Measurements from ENCODE around the gene SLC32A1.

Gene SLC32A1

DNA sequence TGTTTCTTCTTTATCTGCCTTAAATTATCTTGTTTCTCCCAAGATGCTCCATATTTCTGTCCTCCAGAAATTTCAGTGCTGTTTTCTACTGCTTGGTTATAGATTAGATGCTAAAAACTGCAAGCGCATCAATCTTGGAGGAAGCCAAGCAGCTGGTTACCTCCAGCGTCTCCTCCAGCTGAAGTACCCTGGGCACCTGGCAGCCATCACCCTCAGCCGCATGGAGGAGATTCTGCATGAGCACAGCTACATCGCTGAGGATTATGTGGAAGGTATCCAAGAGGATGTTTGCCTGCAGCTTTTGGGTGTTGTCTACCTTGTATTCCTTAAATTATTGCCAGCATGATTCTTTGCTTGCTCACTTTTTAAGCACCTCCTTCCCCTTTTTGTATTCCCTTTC, 27.7 kb downstream of the SLC32A1 start:
- no peak overlapping the region for H3K4me3 ChIP-seq (ENCODE audit: low read depth, low read length)
- TF ChIP-seq, protein P1, sequence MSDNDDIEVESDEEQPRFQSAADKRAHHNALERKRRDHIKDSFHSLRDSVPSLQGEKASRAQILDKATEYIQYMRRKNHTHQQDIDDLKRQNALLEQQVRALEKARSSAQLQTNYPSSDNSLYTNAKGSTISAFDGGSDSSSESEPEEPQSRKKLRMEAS (IDR thresholded peaks at IDR 0.05; ENCODE audit: low read depth, low read length): no peak
- no peak for TF ChIP-seq POLR2A (IDR thresholded peaks at IDR 0.05; ENCODE audit: extremely low read depth, insufficient read length)
- TF ChIP-seq MYC (IDR thresholded peaks at IDR 0.05; ENCODE audit: low read depth, low read length): no peak
- DNase-seq (ENCODE audit: low read depth): no peak

DNA sequence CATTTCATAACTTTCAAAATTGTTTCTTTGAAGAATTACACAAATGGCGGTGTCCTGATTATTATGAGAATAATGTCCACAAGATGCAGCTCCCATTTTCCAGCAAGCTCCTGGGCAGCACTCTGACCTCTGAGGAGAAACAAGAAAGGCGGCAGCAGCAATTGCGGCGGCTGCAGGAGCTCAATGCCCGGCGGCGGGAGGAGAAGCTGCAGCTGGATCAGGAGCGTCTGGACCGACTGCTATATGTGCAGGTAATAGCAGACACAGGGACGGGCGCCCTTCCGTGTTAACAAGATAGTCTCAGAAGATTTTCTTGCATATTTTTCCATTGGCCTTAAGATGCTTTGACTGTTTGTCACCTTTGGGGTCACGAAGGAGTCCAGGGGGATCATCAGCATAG, 30.6 kb downstream of the SLC32A1 start:
- TF ChIP-seq MYC (IDR thresholded peaks at IDR 0.05; ENCODE audit: low read depth, low read length) (no peak), POLR2A (IDR thresholded peaks at IDR 0.05; ENCODE audit: extremely low read depth, insufficient read length) (no peak)
- TF ChIP-seq, protein P1 (IDR thresholded peaks at IDR 0.05; ENCODE audit: low read depth, low read length): no peak
- DNase-seq (ENCODE audit: low read depth): no peak

DNA sequence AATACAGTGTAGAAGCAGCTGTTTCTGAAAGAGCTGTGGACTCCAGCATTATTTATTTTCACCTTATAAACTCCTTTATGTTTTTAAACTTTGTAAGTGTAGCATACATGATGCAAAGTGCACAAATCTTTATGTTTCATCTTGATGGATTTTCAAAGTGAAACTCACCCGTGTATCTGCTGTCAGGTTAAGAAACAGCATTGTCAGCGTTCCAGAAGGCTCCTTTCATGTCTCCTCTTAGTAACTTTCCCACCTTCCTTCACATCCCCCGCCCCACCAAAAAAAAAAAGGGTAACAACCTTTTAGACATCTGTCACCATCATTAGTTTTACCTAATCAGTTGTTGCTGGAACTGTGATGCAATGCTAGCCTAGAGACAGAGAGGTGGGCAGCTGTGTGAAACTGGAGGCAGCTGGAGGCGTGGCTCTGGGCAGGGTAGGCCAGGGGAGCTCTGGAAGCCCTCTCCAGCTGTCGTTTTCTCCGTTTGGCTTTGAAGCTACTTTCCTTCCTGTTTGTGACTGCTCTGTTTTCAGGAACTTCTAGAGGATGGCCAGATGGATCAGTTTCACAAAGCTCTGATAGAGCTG, 31.1 kb downstream of the SLC32A1 start:
- TF ChIP-seq, protein P2, sequence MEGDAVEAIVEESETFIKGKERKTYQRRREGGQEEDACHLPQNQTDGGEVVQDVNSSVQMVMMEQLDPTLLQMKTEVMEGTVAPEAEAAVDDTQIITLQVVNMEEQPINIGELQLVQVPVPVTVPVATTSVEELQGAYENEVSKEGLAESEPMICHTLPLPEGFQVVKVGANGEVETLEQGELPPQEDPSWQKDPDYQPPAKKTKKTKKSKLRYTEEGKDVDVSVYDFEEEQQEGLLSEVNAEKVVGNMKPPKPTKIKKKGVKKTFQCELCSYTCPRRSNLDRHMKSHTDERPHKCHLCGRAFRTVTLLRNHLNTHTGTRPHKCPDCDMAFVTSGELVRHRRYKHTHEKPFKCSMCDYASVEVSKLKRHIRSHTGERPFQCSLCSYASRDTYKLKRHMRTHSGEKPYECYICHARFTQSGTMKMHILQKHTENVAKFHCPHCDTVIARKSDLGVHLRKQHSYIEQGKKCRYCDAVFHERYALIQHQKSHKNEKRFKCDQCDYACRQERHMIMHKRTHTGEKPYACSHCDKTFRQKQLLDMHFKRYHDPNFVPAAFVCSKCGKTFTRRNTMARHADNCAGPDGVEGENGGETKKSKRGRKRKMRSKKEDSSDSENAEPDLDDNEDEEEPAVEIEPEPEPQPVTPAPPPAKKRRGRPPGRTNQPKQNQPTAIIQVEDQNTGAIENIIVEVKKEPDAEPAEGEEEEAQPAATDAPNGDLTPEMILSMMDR (IDR thresholded peaks at IDR 0.05; ENCODE audit: low read depth, low read length): no peak
- H3K4me3 ChIP-seq (ENCODE audit: low read depth, low read length): no peak overlapping the region
- DNase-seq (ENCODE audit: low read depth): no peak

More for the DNA sequence above, 30.6 kb downstream of the SLC32A1 start:
- H3K4me3 ChIP-seq (ENCODE audit: low read depth, low read length): no peak overlapping the region

DNA sequence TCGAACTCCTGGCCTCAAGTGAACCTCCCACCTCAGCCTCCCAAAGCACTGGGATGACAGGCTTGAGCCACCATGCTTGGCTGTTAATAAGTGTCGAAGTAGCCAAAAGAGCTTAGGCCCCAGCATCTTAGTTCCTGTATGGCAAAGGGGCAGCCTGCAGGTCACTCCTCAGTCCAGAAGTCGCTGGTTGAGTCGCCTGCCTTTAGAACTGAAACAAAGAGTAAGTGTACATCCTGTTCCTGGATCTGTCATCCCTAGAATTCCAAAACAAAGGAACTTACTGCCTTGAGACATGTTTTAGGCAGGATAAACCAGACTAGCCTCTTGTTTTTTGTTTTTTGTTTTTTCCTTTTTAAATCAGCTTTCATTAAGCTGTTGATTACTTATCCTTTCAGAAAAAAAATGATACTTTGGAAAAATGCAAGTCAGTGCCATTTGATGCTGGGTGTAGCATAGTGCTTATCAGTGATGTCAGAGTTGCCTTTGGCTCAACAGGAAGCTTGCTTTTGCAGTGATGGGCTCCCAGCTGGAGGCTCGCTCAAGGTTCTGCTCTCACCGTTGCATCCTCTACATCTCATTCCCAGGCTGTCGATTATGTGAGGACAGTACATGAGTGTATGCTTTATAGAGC, 33.0 kb downstream of the SLC32A1 start:
- H3K4me3 ChIP-seq (ENCODE audit: low read depth, low read length): no peak overlapping the region
- TF ChIP-seq, protein P1 (IDR thresholded peaks at IDR 0.05; ENCODE audit: low read depth, low read length): no peak
- TF ChIP-seq POLR2A (IDR thresholded peaks at IDR 0.05; ENCODE audit: extremely low read depth, insufficient read length) (no peak), MYC (IDR thresholded peaks at IDR 0.05; ENCODE audit: low read depth, low read length) (no peak)
- TF ChIP-seq, protein P2 (IDR thresholded peaks at IDR 0.05; ENCODE audit: low read depth, low read length): no peak
- no peak for DNase-seq (ENCODE audit: low read depth)

DNA sequence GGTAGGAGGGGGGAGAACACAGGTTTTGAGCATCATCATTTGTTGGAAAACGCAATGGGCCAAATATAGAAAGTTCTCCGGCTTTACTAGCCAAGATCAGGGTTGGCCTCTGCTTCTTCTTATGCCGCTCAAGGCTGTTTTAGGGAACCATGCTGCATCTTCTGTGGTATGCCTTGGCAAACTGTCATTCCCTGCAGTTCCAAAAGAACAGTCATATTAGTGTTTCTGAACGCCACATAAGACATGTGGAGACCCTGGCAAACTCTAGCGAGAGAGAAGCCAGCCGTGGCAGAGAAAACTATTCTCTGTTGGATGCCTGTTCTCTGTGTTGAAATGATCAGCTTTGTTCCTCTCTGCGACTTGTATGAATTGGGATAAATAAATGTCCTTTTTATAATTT, 34.8 kb downstream of the SLC32A1 start:
- no peak overlapping the region for H3K4me3 ChIP-seq (ENCODE audit: low read depth, low read length)
- TF ChIP-seq, protein P1 (IDR thresholded peaks at IDR 0.05; ENCODE audit: low read depth, low read length): no peak
- TF ChIP-seq MYC (IDR thresholded peaks at IDR 0.05; ENCODE audit: low read depth, low read length): no peak
- no peak for TF ChIP-seq POLR2A (IDR thresholded peaks at IDR 0.05; ENCODE audit: extremely low read depth, insufficient read length)
- TF ChIP-seq, protein P2 (IDR thresholded peaks at IDR 0.05; ENCODE audit: low read depth, low read length): no peak
- DNase-seq (ENCODE audit: low read depth): no peak

DNA sequence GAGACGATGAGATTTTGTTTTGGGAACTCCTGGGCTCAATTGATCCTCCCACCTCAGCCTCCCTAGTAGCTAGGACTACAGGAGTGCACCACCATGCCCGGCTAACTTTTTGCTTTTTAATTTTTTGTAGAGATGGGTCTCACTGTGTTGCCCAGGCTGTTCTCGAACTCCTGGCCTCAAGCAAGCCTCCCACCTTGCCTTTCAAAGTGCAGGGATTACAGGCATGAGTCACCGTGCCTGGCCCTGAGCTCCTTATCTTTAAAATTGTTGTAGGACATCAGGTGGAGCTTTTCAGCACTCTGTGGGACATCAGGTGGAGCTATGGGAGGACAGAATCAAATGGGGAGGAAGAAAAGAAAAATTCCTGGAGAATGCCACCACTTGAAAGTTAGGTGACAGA, 36.7 kb downstream of the SLC32A1 start:
- no peak for DNase-seq (ENCODE audit: low read depth)
- no peak for TF ChIP-seq MYC (IDR thresholded peaks at IDR 0.05; ENCODE audit: low read depth, low read length)
- TF ChIP-seq, protein P1 (IDR thresholded peaks at IDR 0.05; ENCODE audit: low read depth, low read length): no peak
- TF ChIP-seq, protein P2 (IDR thresholded peaks at IDR 0.05; ENCODE audit: low read depth, low read length): no peak
- TF ChIP-seq POLR2A (IDR thresholded peaks at IDR 0.05; ENCODE audit: extremely low read depth, insufficient read length): no peak
- H3K4me3 ChIP-seq (ENCODE audit: low read depth, low read length): no peak overlapping the region

All from NB4 (cell line).